ENCODE measurements around the gene PPP2R2D.
A peak's percentile ranks its signal among the peaks of the same experiment; 100 is the strongest.

PPP2R2D gene

DNA sequence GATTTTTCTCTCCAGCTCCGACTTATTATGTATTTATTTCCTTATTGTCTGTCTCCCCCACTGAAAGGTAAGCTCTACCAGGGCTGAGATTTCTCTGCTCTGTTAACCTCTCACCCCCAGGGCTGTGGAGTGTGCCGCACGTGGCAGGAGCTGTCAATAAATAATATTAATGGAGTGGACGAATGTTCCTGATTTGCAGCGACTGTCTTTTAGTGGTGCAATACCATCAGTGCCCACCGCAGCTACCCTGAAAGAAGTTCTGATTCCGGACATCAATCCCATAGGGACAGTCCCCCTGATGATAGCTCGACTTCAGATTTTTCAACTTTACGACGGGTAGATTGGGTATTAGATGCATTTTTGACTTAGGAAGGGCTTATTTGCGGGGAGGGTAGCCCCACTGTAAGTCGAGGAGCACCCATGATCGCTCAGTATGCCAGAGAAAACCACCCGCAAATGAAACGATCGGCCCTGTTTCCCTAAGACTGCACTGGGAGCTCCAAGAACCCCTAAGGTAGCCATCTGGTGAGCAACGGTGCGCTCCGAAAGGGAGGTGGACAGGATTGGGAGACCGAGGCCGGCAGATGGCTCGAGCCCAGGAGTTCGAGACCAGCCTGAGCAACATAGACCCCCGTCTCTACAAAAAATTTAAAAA is 986 bp upstream of the PPP2R2D start:
- WGBS, 2 donors (ENCODE audit: extremely low coverage in 2 of 2, insufficient read length in 2 of 2, insufficient replicate concordance in 1 of 2) = no CpG with 5 or more reads among the region's 24 CpGs
- Histone ChIP-seq H3K4ac (ENCODE audit: low read length) (no peak overlapping the region), H2BK5ac (ENCODE audit: low read length) (peak overlapping the region; percentile 61), H2BK120ac (ENCODE audit: low read depth, low read length) (no peak overlapping the region), H2AK5ac (ENCODE audit: low read depth, low read length) (peak overlapping the region; percentile 7), H3K36me3 (replicated peaks in 1 of 2; ENCODE audit: control insufficient read depth in 2 of 2, insufficient read depth in 2 of 2, low read length in 2 of 2) (peaks cover 2 to 12% of the 10 kb centered on the region in 2 donors), H3K27me3 (ENCODE audit: control insufficient read depth in 3 of 3, insufficient read depth in 3 of 3, low read depth in 1 of 3, low read length in 3 of 3) (peaks cover 0 to 28% (median 16%) of the 10 kb centered on the region in 3 experiments), H3K9me3 (replicated peaks in 1 of 2; ENCODE audit: control insufficient read depth in 2 of 2, insufficient read depth in 1 of 2, low read depth in 1 of 2, low read length in 2 of 2) (no peaks in the 10 kb centered on the region), H3K23ac (ENCODE audit: low read depth, low read length, poor library complexity) (no peak overlapping the region), H4K91ac (ENCODE audit: low read depth, low read length, poor library complexity) (no peak overlapping the region), H4K8ac (ENCODE audit: low read depth, low read length) (no peak overlapping the region), H3K4me1 (ENCODE audit: control insufficient read depth in 2 of 2, insufficient read depth in 1 of 2, low read depth in 1 of 2, low read length in 2 of 2) (peaks cover 4 to 12% of the 10 kb centered on the region in 2 donors), H3K27ac (replicated peaks; ENCODE audit: low read length) (no peak overlapping the region), H3K14ac (ENCODE audit: low read length) (no peak overlapping the region), H2AFZ (ENCODE audit: low read length) (peak overlapping the region; percentile 94), H3K79me1 (ENCODE audit: low read depth, low read length) (peaks cover 5% of the 10 kb centered on the region), H3K4me3 (ENCODE audit: low read length in 2 of 2) (peak overlapping the region; percentile 84 to 94), H3K18ac (ENCODE audit: low read length) (peak overlapping the region; percentile 77), H3K4me2 (ENCODE audit: insufficient read depth, low read length, poor library complexity, severe bottlenecking) (peak overlapping the region; percentile 95), H3K9ac (ENCODE audit: low read depth, low read length, poor library complexity) (peak overlapping the region; percentile 75), H2BK12ac (ENCODE audit: low read length) (no peak overlapping the region), H2BK15ac (ENCODE audit: low read length) (no peak overlapping the region)
- no peak for DNase-seq (ENCODE audit: low spot score)

DNA sequence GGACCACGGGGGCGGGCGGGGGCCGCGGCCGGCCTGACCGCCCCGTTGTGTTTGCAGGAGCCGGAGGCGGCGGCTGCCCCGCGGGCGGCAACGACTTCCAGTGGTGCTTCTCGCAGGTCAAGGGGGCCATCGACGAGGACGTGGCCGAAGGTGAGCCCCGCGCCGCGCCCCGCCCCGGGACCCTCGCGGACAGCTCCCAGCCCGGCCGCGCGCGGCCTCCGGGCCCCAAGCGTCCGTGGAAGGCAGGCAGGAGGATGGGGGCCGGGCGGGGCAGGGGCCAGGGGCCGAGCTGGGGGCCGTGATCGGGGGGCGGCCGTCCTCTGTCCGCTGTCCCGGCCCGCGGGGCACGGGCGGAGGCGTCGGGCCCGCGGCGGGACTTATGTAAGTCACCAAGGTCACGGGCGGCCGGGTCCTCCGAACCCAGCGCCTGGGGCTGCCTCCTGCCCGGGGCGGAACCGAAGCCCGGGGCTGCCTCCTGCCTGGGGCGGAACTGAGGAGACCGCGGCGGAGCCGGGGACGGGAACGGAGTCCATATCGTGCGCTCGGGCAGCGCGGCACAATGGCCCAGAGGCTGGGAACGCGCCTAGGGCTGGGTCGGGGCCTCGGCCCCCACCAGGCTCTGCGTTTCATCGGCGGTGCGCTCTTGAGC is 497 bp downstream of the PPP2R2D start:
- Histone ChIP-seq H3K4me2 (ENCODE audit: insufficient read depth, low read length, poor library complexity, severe bottlenecking) (peak overlapping the region; percentile 67), H3K27ac (replicated peaks; ENCODE audit: low read length) (no peak overlapping the region), H3K4me3 (ENCODE audit: low read length in 2 of 2) (peak overlapping the region; percentile 84 to 99), H3K4me1 (ENCODE audit: control insufficient read depth in 2 of 2, insufficient read depth in 1 of 2, low read depth in 1 of 2, low read length in 2 of 2) (peaks cover 4 to 12% of the 10 kb centered on the region in 2 donors), H3K36me3 (replicated peaks in 1 of 2; ENCODE audit: control insufficient read depth in 2 of 2, insufficient read depth in 2 of 2, low read length in 2 of 2) (peaks cover 9 to 26% of the 10 kb centered on the region in 2 donors), H4K91ac (ENCODE audit: low read depth, low read length, poor library complexity) (no peak overlapping the region), H3K14ac (ENCODE audit: low read length) (peak overlapping the region; percentile 32), H2BK15ac (ENCODE audit: low read length) (no peak overlapping the region), H3K9ac (ENCODE audit: low read depth, low read length, poor library complexity) (peak overlapping the region; percentile 89), H4K8ac (ENCODE audit: low read depth, low read length) (no peak overlapping the region), H2AFZ (ENCODE audit: low read length) (peak overlapping the region; percentile 94), H2AK5ac (ENCODE audit: low read depth, low read length) (peak overlapping the region; percentile 51), H3K79me1 (ENCODE audit: low read depth, low read length) (peaks cover 5% of the 10 kb centered on the region), H3K9me3 (replicated peaks in 1 of 2; ENCODE audit: control insufficient read depth in 2 of 2, insufficient read depth in 1 of 2, low read depth in 1 of 2, low read length in 2 of 2) (no peaks in the 10 kb centered on the region), H2BK12ac (ENCODE audit: low read length) (no peak overlapping the region), H3K27me3 (ENCODE audit: control insufficient read depth in 3 of 3, insufficient read depth in 3 of 3, low read depth in 1 of 3, low read length in 3 of 3) (peaks cover 0 to 22% (median 16%) of the 10 kb centered on the region in 3 experiments), H2BK5ac (ENCODE audit: low read length) (no peak overlapping the region), H2BK120ac (ENCODE audit: low read depth, low read length) (peak overlapping the region; percentile 47), H3K18ac (ENCODE audit: low read length) (peak overlapping the region; percentile 90), H3K23ac (ENCODE audit: low read depth, low read length, poor library complexity) (no peak overlapping the region), H3K4ac (ENCODE audit: low read length) (no peak overlapping the region)
- WGBS, 2 donors (ENCODE audit: extremely low coverage in 2 of 2, insufficient read length in 2 of 2, insufficient replicate concordance in 1 of 2) = no CpG with 5 or more reads among the region's 83 CpGs
- no peak for DNase-seq (ENCODE audit: low spot score)

DNA sequence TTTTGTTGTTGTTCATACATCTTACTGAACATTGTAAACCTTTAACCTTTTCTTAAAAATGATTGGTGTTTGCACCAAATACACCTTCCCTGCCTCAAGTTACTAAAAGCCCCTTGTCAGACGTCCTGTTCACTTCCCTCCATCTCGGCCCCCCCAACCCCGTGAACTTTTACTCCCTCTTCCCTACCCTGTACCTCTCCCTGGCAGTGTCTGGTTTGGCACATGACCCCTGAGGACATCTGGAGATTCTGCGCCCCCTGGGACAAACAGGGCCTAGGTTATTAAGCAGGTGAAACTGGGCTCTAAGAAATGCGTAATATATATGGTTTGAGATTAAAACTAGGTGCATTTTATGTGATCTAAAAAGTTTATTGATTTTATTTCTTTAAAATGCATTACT is 1.4 kb downstream of the PPP2R2D start:
- peaks cover 4 to 11% of the 10 kb centered on the region in 2 donors for H3K4me1 ChIP-seq (ENCODE audit: control insufficient read depth in 2 of 2, insufficient read depth in 1 of 2, low read depth in 1 of 2, low read length in 2 of 2)
- no peak overlapping the region for H2BK5ac ChIP-seq (ENCODE audit: low read length)
- H3K36me3 ChIP-seq (replicated peaks in 1 of 2; ENCODE audit: control insufficient read depth in 2 of 2, insufficient read depth in 2 of 2, low read length in 2 of 2) = peaks cover 9 to 34% of the 10 kb centered on the region in 2 donors
- no peak overlapping the region for H2AK5ac ChIP-seq (ENCODE audit: low read depth, low read length)
- H3K23ac ChIP-seq (ENCODE audit: low read depth, low read length, poor library complexity) = no peak overlapping the region
- peaks cover 5% of the 10 kb centered on the region for H3K79me1 ChIP-seq (ENCODE audit: low read depth, low read length)
- H3K4me2 ChIP-seq (ENCODE audit: insufficient read depth, low read length, poor library complexity, severe bottlenecking) = no peak overlapping the region
- peaks cover 0 to 18% (median 16%) of the 10 kb centered on the region in 3 experiments for H3K27me3 ChIP-seq (ENCODE audit: control insufficient read depth in 3 of 3, insufficient read depth in 3 of 3, low read depth in 1 of 3, low read length in 3 of 3)
- no peak overlapping the region for H2BK120ac ChIP-seq (ENCODE audit: low read depth, low read length)
- no peak overlapping the region for H2BK12ac ChIP-seq (ENCODE audit: low read length)
- H4K91ac ChIP-seq (ENCODE audit: low read depth, low read length, poor library complexity) = no peak overlapping the region
- no peak overlapping the region for H3K18ac ChIP-seq (ENCODE audit: low read length)
- H3K14ac ChIP-seq (ENCODE audit: low read length) = no peak overlapping the region
- H3K27ac ChIP-seq (replicated peaks; ENCODE audit: low read length) = no peak overlapping the region
- no peak overlapping the region for H2BK15ac ChIP-seq (ENCODE audit: low read length)
- WGBS, 2 donors (ENCODE audit: extremely low coverage in 2 of 2, insufficient read length in 2 of 2, insufficient replicate concordance in 1 of 2) = no CpG with 5 or more reads among the region's 5 CpGs
- no peaks in the 10 kb centered on the region for H3K9me3 ChIP-seq (replicated peaks in 1 of 2; ENCODE audit: control insufficient read depth in 2 of 2, insufficient read depth in 1 of 2, low read depth in 1 of 2, low read length in 2 of 2)
- no peak overlapping the region for H3K9ac ChIP-seq (ENCODE audit: low read depth, low read length, poor library complexity)
- H3K4me3 ChIP-seq (ENCODE audit: low read length in 2 of 2) = peak overlapping the region in 1 of 2 donors; percentile 84
- no peak for DNase-seq (ENCODE audit: low spot score)
- no peak overlapping the region for H4K8ac ChIP-seq (ENCODE audit: low read depth, low read length)
- no peak overlapping the region for H2AFZ ChIP-seq (ENCODE audit: low read length)
- H3K4ac ChIP-seq (ENCODE audit: low read length) = no peak overlapping the region

DNA sequence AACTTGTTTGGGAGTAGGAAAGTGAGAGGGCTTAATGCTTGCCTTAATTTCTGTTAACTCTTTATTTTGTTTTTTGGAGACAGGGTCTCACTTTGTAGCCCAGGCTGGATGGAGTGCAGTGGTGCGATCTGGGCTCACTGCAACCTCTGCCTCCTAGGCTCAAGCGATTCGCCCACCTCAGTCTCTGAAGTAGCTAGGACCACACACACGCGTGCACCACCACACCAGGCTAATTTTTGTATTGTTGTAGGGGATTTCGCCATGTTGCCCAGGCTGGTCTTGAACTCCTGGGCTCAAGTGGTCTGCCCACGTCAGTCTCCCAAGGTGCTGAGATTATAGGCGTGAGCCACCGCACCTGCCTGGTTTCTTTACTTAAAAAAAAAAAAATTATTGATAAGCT is 1.9 kb downstream of the PPP2R2D start:
- Histone ChIP-seq H3K4me1 (ENCODE audit: control insufficient read depth in 2 of 2, insufficient read depth in 1 of 2, low read depth in 1 of 2, low read length in 2 of 2) (peaks cover 4 to 7% of the 10 kb centered on the region in 2 donors), H2BK5ac (ENCODE audit: low read length) (no peak overlapping the region), H3K36me3 (replicated peaks in 1 of 2; ENCODE audit: control insufficient read depth in 2 of 2, insufficient read depth in 2 of 2, low read length in 2 of 2) (peaks cover 9 to 37% of the 10 kb centered on the region in 2 donors), H4K91ac (ENCODE audit: low read depth, low read length, poor library complexity) (no peak overlapping the region), H2BK15ac (ENCODE audit: low read length) (no peak overlapping the region), H3K23ac (ENCODE audit: low read depth, low read length, poor library complexity) (no peak overlapping the region), H3K79me1 (ENCODE audit: low read depth, low read length) (peaks cover 5% of the 10 kb centered on the region), H3K4ac (ENCODE audit: low read length) (no peak overlapping the region), H3K9ac (ENCODE audit: low read depth, low read length, poor library complexity) (no peak overlapping the region), H3K4me2 (ENCODE audit: insufficient read depth, low read length, poor library complexity, severe bottlenecking) (no peak overlapping the region), H3K4me3 (ENCODE audit: low read length in 2 of 2) (peak overlapping the region in 1 of 2 donors; percentile 84), H2BK120ac (ENCODE audit: low read depth, low read length) (no peak overlapping the region), H3K18ac (ENCODE audit: low read length) (no peak overlapping the region), H2AFZ (ENCODE audit: low read length) (no peak overlapping the region), H2AK5ac (ENCODE audit: low read depth, low read length) (no peak overlapping the region), H3K9me3 (replicated peaks in 1 of 2; ENCODE audit: control insufficient read depth in 2 of 2, insufficient read depth in 1 of 2, low read depth in 1 of 2, low read length in 2 of 2) (no peaks in the 10 kb centered on the region), H3K27ac (replicated peaks; ENCODE audit: low read length) (no peak overlapping the region), H4K8ac (ENCODE audit: low read depth, low read length) (no peak overlapping the region), H2BK12ac (ENCODE audit: low read length) (no peak overlapping the region), H3K27me3 (ENCODE audit: control insufficient read depth in 3 of 3, insufficient read depth in 3 of 3, low read depth in 1 of 3, low read length in 3 of 3) (peaks cover 0 to 18% (median 16%) of the 10 kb centered on the region in 3 experiments), H3K14ac (ENCODE audit: low read length) (no peak overlapping the region)
- no CpG with 5 or more reads among the region's 9 CpGs for WGBS, 2 donors (ENCODE audit: extremely low coverage in 2 of 2, insufficient read length in 2 of 2, insufficient replicate concordance in 1 of 2)
- DNase-seq (ENCODE audit: low spot score) = no peak

Data from neuronal stem cell (in vitro differentiated cells).